Measurements from ENCODE around the gene ZNF280D. TPM values are rescaled to one million over a fixed set of nuclear protein-coding genes. Genes with fewer than 3 reads are reported as not detected.

Gene ZNF280D
- total and polyA plus RNA-seq, 2 of the 8 experiments (the other 6 are each of a cell fraction or from before 2014, with no cell fraction given) = 7.4 to 27.5 TPM

DNA sequence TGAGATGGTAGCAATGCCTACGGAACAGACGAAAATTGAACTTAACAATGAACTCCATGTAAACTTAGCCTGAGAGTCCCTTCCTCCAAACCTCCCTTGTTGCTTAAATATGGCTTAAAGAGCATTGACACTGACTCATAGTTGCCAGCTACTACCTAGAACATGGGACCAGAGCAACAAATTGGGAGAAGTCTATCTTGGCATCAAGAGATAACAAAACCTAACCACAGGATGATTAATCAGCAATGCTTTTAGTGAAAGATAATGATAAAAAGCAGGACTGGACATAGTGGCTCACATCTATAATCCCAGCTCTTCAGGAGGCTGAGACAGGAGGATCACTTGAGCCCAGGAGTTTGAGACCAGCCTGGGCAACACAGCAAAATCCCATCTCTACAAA is 150.5 kb downstream of the ZNF280D start:
- Histone ChIP-seq H4K8ac (ENCODE audit: extremely low read depth, insufficient read depth, low read length) (no peak overlapping the region), H2BK5ac (ENCODE audit: low read depth, low read length) (no peak overlapping the region), H3K27ac (ENCODE audit: low read depth, low read length) (no peak overlapping the region), H3K4me1 (replicated peaks in 1 of 4; ENCODE audit: control insufficient read depth in 3 of 4, insufficient read depth in 4 of 4, low read length in 3 of 4) (no peaks in the 10 kb centered on the region), H3K4ac (replicated peaks; ENCODE audit: insufficient read length, low read depth, low read length) (no peak overlapping the region), H3K23ac (ENCODE audit: insufficient read length) (no peak overlapping the region), H3K9ac (replicated peaks in 1 of 4; ENCODE audit: extremely low read depth in 1 of 4, low read depth in 3 of 4, low read length in 3 of 4) (no peak overlapping the region), H3K23me2 (ENCODE audit: low read depth, low read length) (no peaks in the 10 kb centered on the region), H4K91ac (replicated peaks; ENCODE audit: insufficient read length, low read length) (no peak overlapping the region), H4K5ac (ENCODE audit: insufficient read length, low read depth, low read length) (no peak overlapping the region), H3K36me3 (ENCODE audit: control insufficient read depth in 2 of 4, insufficient read depth in 4 of 4, low read length in 3 of 4) (no peaks in the 10 kb centered on the region), H3K56ac (replicated peaks; ENCODE audit: insufficient read length, low read depth, low read length) (no peak overlapping the region), H3K4me3 (ENCODE audit: extremely low read depth in 1 of 4, insufficient read depth in 2 of 4, low read depth in 3 of 4, low read length in 4 of 4) (no peak overlapping the region), H2AFZ (ENCODE audit: low read length) (no peak overlapping the region), H3K4me2 (ENCODE audit: insufficient read depth in 1 of 2, low read depth in 2 of 2, low read length in 2 of 2) (no peak overlapping the region), H3K79me1 (ENCODE audit: low read depth, low read length) (no peaks in the 10 kb centered on the region), H3K27me3 (replicated peaks in 1 of 4; ENCODE audit: control insufficient read depth in 3 of 4, extremely low read depth in 1 of 4, insufficient read depth in 3 of 4, low read length in 3 of 4) (no peaks in the 10 kb centered on the region), H2BK15ac (ENCODE audit: low read length) (no peak overlapping the region), H2BK12ac (ENCODE audit: low read depth, low read length) (no peak overlapping the region), H2BK120ac (replicated peaks; ENCODE audit: low read depth, low read length) (no peak overlapping the region), H3K14ac (ENCODE audit: insufficient read length) (no peak overlapping the region), H4K20me1 (replicated peaks in 1 of 2; ENCODE audit: control insufficient read depth in 1 of 2, insufficient read depth in 2 of 2, low read length in 2 of 2) (no peaks in the 10 kb centered on the region), H2AK5ac (ENCODE audit: low read depth, low read length) (no peak overlapping the region), H2BK20ac (ENCODE audit: low read length) (no peak overlapping the region), H3K9me3 (ENCODE audit: insufficient read depth in 2 of 2, low read depth in 1 of 2, low read length in 1 of 2) (peaks cover 0 to 6% of the 10 kb centered on the region in 2 experiments; a peak in 2 of 4 replicates), H3K79me2 (ENCODE audit: control insufficient read depth in 1 of 2, insufficient read depth in 2 of 2, low read length in 2 of 2) (no peaks in the 10 kb centered on the region), H3K18ac (ENCODE audit: extremely low read depth, low read length) (no peak overlapping the region)
- no peak for TF ChIP-seq PHF8 (conservative IDR thresholded peaks at IDR 0.05; ENCODE audit: low read depth, low read length)
- TF ChIP-seq POLR2AphosphoS5 (IDR thresholded peaks at IDR 0.05; ENCODE audit: low read depth, low read length) = no peak
- TF ChIP-seq JUND (IDR thresholded peaks at IDR 0.05; ENCODE audit: low read length) = no peak
- TF ChIP-seq CHD1 (IDR thresholded peaks at IDR 0.05; ENCODE audit: low read depth, low read length) = no peak
- no peak for TF ChIP-seq HDAC2 (IDR thresholded peaks at IDR 0.05; ENCODE audit: borderline replicate concordance in 1 of 2, low read depth in 2 of 2, low read length in 2 of 2)
- no peak for TF ChIP-seq RXRA (IDR thresholded peaks at IDR 0.05; ENCODE audit: insufficient read depth, low read depth, low read length)
- TF ChIP-seq SIN3A (conservative IDR thresholded peaks at IDR 0.05 in 1 of 2, IDR thresholded peaks at IDR 0.05 in 1 of 2; ENCODE audit: low read depth in 1 of 2, low read length in 2 of 2) = no peak
- TF ChIP-seq TAF1 (IDR thresholded peaks at IDR 0.05; ENCODE audit: low read depth, low read length) = no peak
- TF ChIP-seq, protein P1, sequence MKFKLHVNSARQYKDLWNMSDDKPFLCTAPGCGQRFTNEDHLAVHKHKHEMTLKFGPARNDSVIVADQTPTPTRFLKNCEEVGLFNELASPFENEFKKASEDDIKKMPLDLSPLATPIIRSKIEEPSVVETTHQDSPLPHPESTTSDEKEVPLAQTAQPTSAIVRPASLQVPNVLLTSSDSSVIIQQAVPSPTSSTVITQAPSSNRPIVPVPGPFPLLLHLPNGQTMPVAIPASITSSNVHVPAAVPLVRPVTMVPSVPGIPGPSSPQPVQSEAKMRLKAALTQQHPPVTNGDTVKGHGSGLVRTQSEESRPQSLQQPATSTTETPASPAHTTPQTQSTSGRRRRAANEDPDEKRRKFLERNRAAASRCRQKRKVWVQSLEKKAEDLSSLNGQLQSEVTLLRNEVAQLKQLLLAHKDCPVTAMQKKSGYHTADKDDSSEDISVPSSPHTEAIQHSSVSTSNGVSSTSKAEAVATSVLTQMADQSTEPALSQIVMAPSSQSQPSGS (IDR thresholded peaks at IDR 0.05; ENCODE audit: low read length) = no peak
- WGBS, 2 experiments (ENCODE audit: extremely low coverage in 1 of 2, insufficient coverage in 1 of 2, insufficient read length in 1 of 2, insufficient replicate concordance in 2 of 2, low coverage in 1 of 2, low lambda C conversion rate in 2 of 2, missing lambda C conversion rate in 1 of 2) = 81% methylated on average over 2 of the region's 2 CpGs; no CpG with 5 or more reads in 1 of the 2 experiments
- ChIA-PET CTCF (ENCODE audit: partially characterized antibody) (no interaction called here), POLR2A (ENCODE audit: partially characterized antibody) (no interaction called here)
- no peak for DNase-seq (ENCODE audit: low read depth in 1 of 2, low spot score in 2 of 2)
- FAIRE-seq = no peak

Data from H1 (cell line).